Mesenchymal stem cell (in vitro differentiated cells and primary cell): ENCODE measurements around the gene VHLL.

Source experiments
- DNase-seq: peaks from one replicate; pipeline ENCODE4 v3.0.0-alpha.2; 2013
- H2AFZ ChIP-seq: one replicate; pipeline ENCODE4 v1.6.1; 2013; ENCODE audit warnings: low read depth, mild to moderate bottlenecking, control low read depth, inconsistent platforms, low read length, moderate library complexity
- H2AK5ac ChIP-seq: 2 replicates; pipeline ENCODE4 v1.6.1; 2013; ENCODE audit warnings: low read length, moderate library complexity, mild to moderate bottlenecking, inconsistent platforms; ENCODE audit not compliant: severe bottlenecking
- H2BK120ac ChIP-seq: one replicate; pipeline ENCODE4 v1.6.1; 2013; ENCODE audit warnings: low read depth, mild to moderate bottlenecking, inconsistent platforms, low read length, moderate library complexity
- H2BK12ac ChIP-seq, 2 experiments: one replicate each; pipeline ENCODE4 v1.6.1; 2013; ENCODE audit warnings: inconsistent platforms in 2 of 2, low read length in 2 of 2, mild to moderate bottlenecking in 2 of 2, moderate library complexity in 2 of 2, control low read depth in 1 of 2
- H2BK15ac ChIP-seq: one replicate; pipeline ENCODE4 v1.6.1; 2013; ENCODE audit warnings: mild to moderate bottlenecking, low read depth, inconsistent platforms; ENCODE audit not compliant: poor library complexity, severe bottlenecking
- H2BK5ac ChIP-seq: 2 replicates; pipeline ENCODE4 v1.6.1; 2013; ENCODE audit warnings: low read depth, mild to moderate bottlenecking, low read length, control low read depth, inconsistent platforms; ENCODE audit not compliant: poor library complexity, severe bottlenecking
- H3K14ac ChIP-seq, 2 experiments: one replicate each; pipeline ENCODE4 v1.6.1; 2013; ENCODE audit warnings: inconsistent platforms in 2 of 2, low read length in 2 of 2, control low read depth in 1 of 2, mild to moderate bottlenecking in 1 of 2, moderate library complexity in 1 of 2
- H3K18ac ChIP-seq, 2 experiments: one replicate each; pipeline ENCODE4 v1.6.1; 2013; ENCODE audit warnings: inconsistent platforms in 2 of 2, low read length in 2 of 2, control low read depth in 1 of 2, low read depth in 1 of 2, mild to moderate bottlenecking in 1 of 2
- H3K23ac ChIP-seq, 2 experiments: one replicate each; pipeline ENCODE4 v1.6.1; 2013; ENCODE audit warnings: inconsistent platforms in 2 of 2, low read length in 2 of 2, mild to moderate bottlenecking in 2 of 2, moderate library complexity in 2 of 2, control low read depth in 1 of 2
- H3K27ac ChIP-seq: 2 replicates; pipeline ENCODE4 v1.5.1; 2013; ENCODE audit warnings: mild to moderate bottlenecking, moderate library complexity, low read length, control low read depth, inconsistent platforms; ENCODE audit not compliant: poor library complexity, severe bottlenecking
- H3K27me3 ChIP-seq, 2 experiments: 2 replicates each; pipeline versions ENCODE4 v1.6.1 to v1.7.0; 2013; ENCODE audit warnings: low read length in 2 of 2, mild to moderate bottlenecking in 2 of 2, moderate library complexity in 2 of 2, control low read depth in 1 of 2, inconsistent platforms in 1 of 2; ENCODE audit not compliant: control insufficient read depth in 1 of 2, insufficient read depth in 1 of 2
- H3K36me3 ChIP-seq, 2 experiments: 2 replicates each; pipeline versions ENCODE4 v1.6.1 to v1.7.0; 2013; ENCODE audit warnings: low read length in 2 of 2, control low read depth in 1 of 2, inconsistent platforms in 1 of 2, low read depth in 1 of 2, mild to moderate bottlenecking in 1 of 2; ENCODE audit not compliant: insufficient read depth in 2 of 2, control insufficient read depth in 1 of 2
- H3K4ac ChIP-seq, 2 experiments: one replicate each; pipeline ENCODE4 v1.6.1; 2013; ENCODE audit warnings: inconsistent platforms in 2 of 2, low read length in 2 of 2, mild to moderate bottlenecking in 2 of 2, moderate library complexity in 2 of 2, control low read depth in 1 of 2, low read depth in 1 of 2
- H3K4me1 ChIP-seq: 2 replicates; pipeline ENCODE4 v1.6.1; 2013; ENCODE audit warnings: low read depth, low read length, control low read depth; ENCODE audit not compliant: control insufficient read depth, insufficient read depth
- H3K4me2 ChIP-seq: 2 replicates; pipeline ENCODE4 v1.6.1; 2013; ENCODE audit warnings: low read length, mild to moderate bottlenecking, inconsistent platforms; ENCODE audit not compliant: poor library complexity, severe bottlenecking
- H3K4me3 ChIP-seq, 2 experiments: 2 replicates each; pipeline versions ENCODE4 v1.5.1 to v1.7.0; 2013; ENCODE audit warnings: low read length in 2 of 2, mild to moderate bottlenecking in 2 of 2, control low read depth in 1 of 2, low read depth in 1 of 2; ENCODE audit not compliant: insufficient read depth in 1 of 2
- H3K79me1 ChIP-seq: replicated peaks from 2 replicates; pipeline ENCODE4 v1.6.1; 2013; ENCODE audit warnings: mild to moderate bottlenecking, control low read depth, low read length, inconsistent platforms; ENCODE audit not compliant: poor library complexity, severe bottlenecking
- H3K9ac ChIP-seq: 2 replicates; pipeline ENCODE4 v1.7.0; 2013; ENCODE audit warnings: mild to moderate bottlenecking, low read length, moderate library complexity
- H3K9me3 ChIP-seq: 2 replicates; pipeline ENCODE4 v1.7.0; 2013; ENCODE audit warnings: mild to moderate bottlenecking, low read length; ENCODE audit not compliant: control insufficient read depth
- H4K8ac ChIP-seq: one replicate; pipeline ENCODE4 v1.6.1; 2013; ENCODE audit warnings: inconsistent platforms, mild to moderate bottlenecking, low read length, moderate library complexity
- H4K91ac ChIP-seq: one replicate; pipeline ENCODE4 v1.6.1; 2013; ENCODE audit warnings: mild to moderate bottlenecking, low read length, inconsistent platforms
- WGBS: methylation state at CpG from one replicate; pipeline ENCODE4 v1.1.7; 2013; ENCODE audit warnings: mixed read lengths; 5-methylcytosine and 5-hydroxymethylcytosine counted together

VHLL gene

DNA sequence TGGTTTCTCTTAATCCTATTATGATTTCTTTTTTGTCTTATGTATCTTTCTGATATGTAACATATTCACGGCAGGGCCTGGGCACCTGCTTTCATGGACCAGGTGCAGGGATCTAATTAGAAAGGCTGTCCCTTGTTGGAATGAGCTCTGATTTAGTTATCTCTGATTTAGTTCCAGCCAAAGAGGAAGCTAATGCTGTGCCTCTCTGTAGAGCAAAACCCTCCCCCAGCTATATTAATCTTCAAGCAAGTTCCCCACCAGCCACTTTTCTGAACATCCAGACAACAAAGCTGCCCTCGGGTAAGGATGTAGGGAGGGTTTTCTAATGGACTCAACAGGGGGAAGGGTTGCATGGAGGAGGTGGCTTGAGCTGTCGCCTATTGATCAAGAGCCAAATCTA, 45.3 kb upstream of the VHLL start:
- Histone ChIP-seq H2AK5ac (no peak overlapping the region), H2BK15ac (no peak overlapping the region), H4K8ac (no peak overlapping the region), H3K23ac (no peak overlapping the region), H3K14ac (no peak overlapping the region), H3K4me3 (no peak overlapping the region), H3K27me3 (peaks cover 0 to 26% of the 10 kb centered on the region in 2 experiments), H3K9ac (no peak overlapping the region), H3K27ac (no peak overlapping the region), H3K4me2 (no peak overlapping the region), H3K79me1 (no peaks in the 10 kb centered on the region), H2BK120ac (no peak overlapping the region), H3K9me3 (no peaks in the 10 kb centered on the region), H3K36me3 (no peaks in the 10 kb centered on the region), H2BK12ac (no peak overlapping the region), H3K4ac (no peak overlapping the region), H2AFZ (no peak overlapping the region), H3K4me1 (no peaks in the 10 kb centered on the region), H2BK5ac (no peak overlapping the region), H3K18ac (no peak overlapping the region), H4K91ac (no peak overlapping the region)
- WGBS = 61% methylated on average over 2 of the region's 3 CpGs
- DNase-seq = no peak

GRCh38 chr1:156342166-156342955, 43.3 kb upstream of the VHLL start:
- no peak overlapping the region for H2BK12ac ChIP-seq
- H3K9ac ChIP-seq = no peak overlapping the region
- no peak overlapping the region for H2BK5ac ChIP-seq
- H4K91ac ChIP-seq = no peak overlapping the region
- H4K8ac ChIP-seq = no peak overlapping the region
- H3K9me3 ChIP-seq = no peaks in the 10 kb centered on the region
- H3K4me3 ChIP-seq = no peak overlapping the region
- no peaks in the 10 kb centered on the region for H3K36me3 ChIP-seq
- H3K79me1 ChIP-seq = no peaks in the 10 kb centered on the region
- H3K18ac ChIP-seq = no peak overlapping the region
- DNase-seq = peak; percentile 66
- no peak overlapping the region for H2AK5ac ChIP-seq
- H2AFZ ChIP-seq = no peak overlapping the region
- H3K4ac ChIP-seq = no peak overlapping the region
- no peak overlapping the region for H3K27ac ChIP-seq
- no peaks in the 10 kb centered on the region for H3K4me1 ChIP-seq
- H3K27me3 ChIP-seq = peaks cover 0 to 18% of the 10 kb centered on the region in 2 experiments
- no peak overlapping the region for H3K14ac ChIP-seq
- no peak overlapping the region for H3K23ac ChIP-seq
- WGBS = no CpG with 5 or more reads among the region's 1 CpG
- H2BK15ac ChIP-seq = no peak overlapping the region
- no peak overlapping the region for H2BK120ac ChIP-seq
- H3K4me2 ChIP-seq = no peak overlapping the region

- H2AK5ac ChIP-seq = no peak within 1 kb of the TSS
- peaks cover 6 to 24% of the 10 kb centered on the region in 2 experiments for H3K36me3 ChIP-seq
- peak within 1 kb of the TSS; percentile 65 for H2AFZ ChIP-seq
- H2BK120ac ChIP-seq = no peak within 1 kb of the TSS
- peak within 1 kb of the TSS; percentile 8 for H2BK5ac ChIP-seq
- H3K18ac ChIP-seq = peak within 1 kb of the TSS; percentile 58 to 79
- H3K4ac ChIP-seq = peak within 1 kb of the TSS; percentile 57 to 62
- H3K27me3 ChIP-seq = no peaks in the 10 kb centered on the region
- peak; percentile 100 for DNase-seq
- peaks cover 2% of the 10 kb centered on the region for H3K79me1 ChIP-seq
- H2BK15ac ChIP-seq = no peak within 1 kb of the TSS
- H3K4me2 ChIP-seq = peak within 1 kb of the TSS; percentile 65
- H4K8ac ChIP-seq = peak within 1 kb of the TSS; percentile 93
- peak within 1 kb of the TSS in 1 of 2 experiments; percentile 14 for H3K23ac ChIP-seq
- H3K14ac ChIP-seq = peak within 1 kb of the TSS in 1 of 2 experiments; percentile 30
- H4K91ac ChIP-seq = no peak within 1 kb of the TSS
- peaks cover 2% of the 10 kb centered on the region for H3K4me1 ChIP-seq
- peak within 1 kb of the TSS; percentile 74 to 83 for H3K4me3 ChIP-seq
- H2BK12ac ChIP-seq = no peak within 1 kb of the TSS
- WGBS = under 1% methylated on average over 39 of the region's 47 CpGs
- peak within 1 kb of the TSS; percentile 93 for H3K9ac ChIP-seq
- H3K27ac ChIP-seq = peak within 1 kb of the TSS; percentile 76
- no peaks in the 10 kb centered on the region for H3K9me3 ChIP-seq
Observed at GRCh38 chr1:156338180-156338976, 39.3 kb upstream of the VHLL start, which contains the start of the genes CCT3 and TSACC. Gene CCT3 (minus strand): TSS chr1:156338292. CDS start chr1:156338184, 108 bp downstream. Gene TSACC (plus strand): TSS chr1:156338526. CDS start chr1:156339758, 1,232 bp downstream.

GRCh38 chr1:156337888-156338179, 38.7 kb upstream of the VHLL start:
- Histone ChIP-seq H3K18ac (peak overlapping the region; percentile 58 to 79), H4K8ac (peak overlapping the region; percentile 93), H3K27ac (peak overlapping the region; percentile 76), H3K9ac (peak overlapping the region; percentile 93), H3K23ac (peak overlapping the region in 1 of 2 experiments; percentile 14), H2AFZ (peak overlapping the region; percentile 6), H3K36me3 (peaks cover 9 to 29% of the 10 kb centered on the region in 2 experiments), H3K9me3 (no peaks in the 10 kb centered on the region), H2BK12ac (no peak overlapping the region), H3K4ac (peak overlapping the region; percentile 57 to 62), H2BK120ac (no peak overlapping the region), H3K4me2 (peak overlapping the region; percentile 30), H3K27me3 (no peaks in the 10 kb centered on the region), H4K91ac (no peak overlapping the region), H2BK15ac (no peak overlapping the region), H2BK5ac (peak overlapping the region; percentile 8), H2AK5ac (no peak overlapping the region), H3K79me1 (peaks cover 2% of the 10 kb centered on the region), H3K4me3 (peak overlapping the region; percentile 74 to 83), H3K4me1 (peaks cover 2% of the 10 kb centered on the region), H3K14ac (peak overlapping the region in 1 of 2 experiments; percentile 30)
- under 1% methylated on average over 14 of the region's 14 CpGs for WGBS
- DNase-seq = no peak
